Astrocyte (in vitro differentiated cells and primary cell): ENCODE results near the gene ELK4. TPM values are rescaled to one million over a fixed set of nuclear protein-coding genes. Genes with fewer than 3 reads are reported as not detected.

Experiments
- DNase-seq: peaks from one replicate; pipeline ENCODE4 v3.0.0-alpha.2; 2010; ENCODE audit warnings: low read depth
- FAIRE-seq: peaks from 2 replicates; lab custom pipeline; 2011; peaks lifted over from hg19 to GRCh38; lab: Jason Lieb, UNC
- H2AFZ ChIP-seq: 2 replicates; pipeline ENCODE4 v1.6.0; 2012; ENCODE audit warnings: low read depth, low read length, inconsistent platforms
- H3K27ac ChIP-seq: 2 replicates; pipeline ENCODE4 v1.5.1; 2011; ENCODE audit warnings: low read depth, low read length, inconsistent platforms
- H3K27me3 ChIP-seq: 2 replicates; pipeline ENCODE4 v1.6.0; 2011; ENCODE audit warnings: low read length, inconsistent platforms; ENCODE audit not compliant: insufficient read depth
- H3K36me3 ChIP-seq: 2 replicates; pipeline ENCODE4 v1.5.1; 2011; ENCODE audit warnings: low read length, inconsistent platforms; ENCODE audit not compliant: insufficient read depth
- H3K4me1 ChIP-seq: 2 replicates; pipeline ENCODE4 v1.5.1; 2011; ENCODE audit warnings: low read length, inconsistent platforms; ENCODE audit not compliant: insufficient read depth
- H3K4me2 ChIP-seq: 2 replicates; pipeline ENCODE4 v1.6.0; 2012; ENCODE audit warnings: low read length, inconsistent platforms
- H3K4me3 ChIP-seq: 2 replicates; pipeline ENCODE4 v1.5.1; 2011; ENCODE audit warnings: low read depth, mild to moderate bottlenecking, low read length, inconsistent platforms; ENCODE audit not compliant: insufficient read depth
- H3K79me2 ChIP-seq: 2 replicates; pipeline ENCODE4 v1.6.0; 2012; ENCODE audit warnings: mild to moderate bottlenecking, low read length, inconsistent platforms; ENCODE audit not compliant: insufficient read depth
- H3K9ac ChIP-seq: 2 replicates; pipeline ENCODE4 v1.6.0; 2012; ENCODE audit warnings: mild to moderate bottlenecking, low read length, inconsistent platforms
- H3K9me3 ChIP-seq: 2 replicates; pipeline ENCODE4 v1.5.1; 2012; ENCODE audit warnings: low read depth, mild to moderate bottlenecking, low read length, inconsistent platforms; ENCODE audit not compliant: insufficient read depth
- H4K20me1 ChIP-seq: 2 replicates; pipeline ENCODE4 v1.6.0; 2012; ENCODE audit warnings: low read length, inconsistent platforms; ENCODE audit not compliant: insufficient read depth
- H3K27ac Mint-ChIP-seq: one replicate; pipeline ENCODE4 v1.8.0; 2021; ENCODE audit warnings: mild to moderate bottlenecking, mixed read lengths; ENCODE audit not compliant: unreplicated experiment
- H3K27me3 Mint-ChIP-seq: one replicate; pipeline ENCODE4 v1.8.0; 2021; ENCODE audit warnings: low read depth, mixed read lengths; ENCODE audit not compliant: unreplicated experiment
- H3K36me3 Mint-ChIP-seq: one replicate; pipeline ENCODE4 v1.8.0; 2021; ENCODE audit warnings: low read depth, mixed read lengths; ENCODE audit not compliant: unreplicated experiment
- H3K4me1 Mint-ChIP-seq: one replicate; pipeline ENCODE4 v1.8.0; 2021; ENCODE audit warnings: low read depth, mixed read lengths; ENCODE audit not compliant: unreplicated experiment
- H3K4me3 Mint-ChIP-seq: one replicate; pipeline ENCODE4 v1.8.0; 2021; ENCODE audit warnings: mild to moderate bottlenecking, moderate library complexity, mixed read lengths; ENCODE audit not compliant: unreplicated experiment
- H3K9me3 Mint-ChIP-seq: one replicate; pipeline ENCODE4 v1.8.0; 2021; ENCODE audit warnings: mild to moderate bottlenecking, mixed read lengths; ENCODE audit not compliant: unreplicated experiment
- CTCF ChIP-seq: IDR thresholded peaks from 2 replicates; pipeline ENCODE4 v1.5.1; 2011; ENCODE audit warnings: low read depth, mild to moderate bottlenecking, inconsistent platforms, low read length, moderate library complexity; ENCODE audit not compliant: insufficient read depth
- EZH2 ChIP-seq: IDR thresholded peaks from 2 replicates; pipeline ENCODE4 v1.6.1; 2012; ENCODE audit warnings: mild to moderate bottlenecking, low read length, inconsistent platforms; ENCODE audit not compliant: insufficient read depth
- total RNA-seq: library from RNA; stranded (reverse); gene quantifications from 2 replicates; pipeline ENCODE4 v1.2.1, GENCODE V29; 2021

Gene ELK4
- total RNA-seq, 1 donor from 2014 or later = 31.3 TPM

- Histone ChIP-seq H3K4me2 (no peak overlapping the region), H3K9ac (no peak overlapping the region), H3K4me3 (no peak overlapping the region), H3K27me3 (peaks cover 30% of the 10 kb centered on the region), H3K27ac (no peak overlapping the region), H2AFZ (no peak overlapping the region), H3K4me1 (no peaks in the 10 kb centered on the region), H3K9me3 (no peaks in the 10 kb centered on the region), H3K79me2 (no peaks in the 10 kb centered on the region), H3K36me3 (no peaks in the 10 kb centered on the region), H4K20me1 (no peaks in the 10 kb centered on the region)
- FAIRE-seq (no peak), DNase-seq (no peak)
- no peak overlapping the region for H3K27ac Mint-ChIP-seq
- H3K4me1 Mint-ChIP-seq = peaks cover 5% of the 10 kb centered on the region
- H3K9me3 Mint-ChIP-seq = no peaks in the 10 kb centered on the region
- H3K36me3 Mint-ChIP-seq = peaks cover 3% of the 10 kb centered on the region
- peaks cover 81% of the 10 kb centered on the region for H3K27me3 Mint-ChIP-seq
- no peak overlapping the region for H3K4me3 Mint-ChIP-seq
- TF ChIP-seq CTCF (no peak), EZH2 (no peak)
These were observed 52.8 kb downstream of the ELK4 start for GRCh38 chr1:205578780-205579571.

- no peaks in the 10 kb centered on the region for H3K4me1 ChIP-seq
- H3K4me3 Mint-ChIP-seq = no peak overlapping the region
- H2AFZ ChIP-seq = no peak overlapping the region
- peaks cover 5% of the 10 kb centered on the region for H3K4me1 Mint-ChIP-seq
- H3K4me2 ChIP-seq = no peak overlapping the region
- peaks cover 30% of the 10 kb centered on the region for H3K27me3 ChIP-seq
- H3K27ac Mint-ChIP-seq = no peak overlapping the region
- H3K9me3 Mint-ChIP-seq = no peaks in the 10 kb centered on the region
- H3K36me3 ChIP-seq = no peaks in the 10 kb centered on the region
- no peak overlapping the region for H3K9ac ChIP-seq
- DNase-seq (no peak), FAIRE-seq (no peak)
- no peaks in the 10 kb centered on the region for H3K79me2 ChIP-seq
- H3K36me3 Mint-ChIP-seq = peaks cover 3% of the 10 kb centered on the region
- H3K9me3 ChIP-seq = no peaks in the 10 kb centered on the region
- no peak overlapping the region for H3K27ac ChIP-seq
- H4K20me1 ChIP-seq = no peaks in the 10 kb centered on the region
- H3K4me3 ChIP-seq = no peak overlapping the region
- no peak for TF ChIP-seq EZH2
- TF ChIP-seq CTCF = no peak
- peaks cover 76% of the 10 kb centered on the region for H3K27me3 Mint-ChIP-seq
These were observed 53.7 kb downstream of the ELK4 start for GRCh38 chr1:205577874-205578658.
